ENCODE measurements around the gene ELOA.

DNA sequence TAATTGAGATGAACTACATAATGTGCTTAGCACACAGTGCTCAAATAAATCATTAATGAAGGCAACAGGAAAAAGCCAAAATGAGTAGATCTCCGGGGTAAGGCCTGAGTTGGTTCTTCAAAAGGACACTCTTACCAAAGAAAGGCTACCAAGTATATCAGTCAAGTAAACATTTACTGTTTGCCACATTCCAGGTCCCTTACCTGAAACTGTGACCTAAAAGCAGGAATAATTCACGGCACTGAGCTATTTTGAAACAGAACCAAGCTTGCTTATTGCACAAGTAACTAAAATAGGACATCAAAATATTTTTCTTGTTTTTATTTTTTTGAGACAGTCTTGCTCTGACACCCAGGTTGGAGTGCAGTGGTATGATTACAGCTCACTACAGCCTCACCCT, 32.9 kb downstream of the ELOA start:
- TF ChIP-seq SIN3A (IDR thresholded peaks at IDR 0.05; ENCODE audit: borderline replicate concordance, insufficient read depth, low read length) (no peak), POLR2AphosphoS5 (IDR thresholded peaks at IDR 0.05; ENCODE audit: low read depth, low read length) (no peak), REST (IDR thresholded peaks at IDR 0.05; ENCODE audit: insufficient read depth in 1 of 2, low read depth in 2 of 2, low read length in 2 of 2) (no peak)

Measured in PFSK-1 (cell line).